ENCODE measurements around the gene DAZAP1. TPM values are rescaled to one million over a fixed set of nuclear protein-coding genes. Genes with fewer than 3 reads are reported as not detected.
A peak's percentile ranks its signal among the peaks of the same experiment; 100 is the strongest.
"Not testable (repeated sequence)": the region's sequence is repeated elsewhere in the genome, so short reads cannot be mapped to it uniquely, and the experiment has no call there.

The DAZAP1 gene
- total RNA-seq, 1 donor from 2014 or later, result 131 TPM

DNA sequence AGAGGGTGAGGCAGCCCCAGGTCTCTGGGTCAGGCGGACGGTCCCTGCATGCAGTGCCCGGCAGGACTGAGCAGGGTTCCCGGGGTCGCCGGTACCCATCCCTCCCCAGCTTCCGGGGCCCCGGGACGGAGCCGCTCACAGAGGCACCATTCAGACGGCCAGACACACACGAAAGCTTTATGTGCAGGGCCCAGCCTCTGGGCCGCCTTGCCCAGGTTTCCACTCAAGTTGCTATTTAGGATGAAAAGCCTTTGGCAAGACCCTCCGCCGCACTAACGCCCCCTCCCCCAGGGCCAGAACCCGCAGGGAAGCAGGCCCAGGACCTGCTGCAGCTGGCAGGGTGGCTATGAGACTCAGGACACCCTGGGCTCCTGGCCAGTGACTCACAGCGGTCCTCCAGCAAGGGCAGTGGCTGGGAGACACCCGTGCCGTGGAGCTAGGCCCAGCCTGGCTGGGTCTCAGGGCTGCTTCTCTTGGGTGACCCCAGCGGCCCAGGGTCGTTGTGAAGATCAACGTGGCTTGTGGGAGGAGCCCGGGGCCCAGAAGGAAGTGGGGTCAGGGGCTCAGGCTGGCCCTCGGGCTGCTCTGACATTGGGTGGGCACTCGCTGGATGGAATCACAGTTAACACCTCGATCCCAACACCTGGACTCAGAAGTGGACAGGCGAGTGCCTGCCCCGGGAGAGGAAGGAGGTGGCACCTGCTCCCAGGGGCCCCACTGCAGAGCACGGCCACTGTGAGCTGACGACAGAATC is 66.8 kb downstream of the DAZAP1 start:
- TF ChIP-seq, protein P1, sequence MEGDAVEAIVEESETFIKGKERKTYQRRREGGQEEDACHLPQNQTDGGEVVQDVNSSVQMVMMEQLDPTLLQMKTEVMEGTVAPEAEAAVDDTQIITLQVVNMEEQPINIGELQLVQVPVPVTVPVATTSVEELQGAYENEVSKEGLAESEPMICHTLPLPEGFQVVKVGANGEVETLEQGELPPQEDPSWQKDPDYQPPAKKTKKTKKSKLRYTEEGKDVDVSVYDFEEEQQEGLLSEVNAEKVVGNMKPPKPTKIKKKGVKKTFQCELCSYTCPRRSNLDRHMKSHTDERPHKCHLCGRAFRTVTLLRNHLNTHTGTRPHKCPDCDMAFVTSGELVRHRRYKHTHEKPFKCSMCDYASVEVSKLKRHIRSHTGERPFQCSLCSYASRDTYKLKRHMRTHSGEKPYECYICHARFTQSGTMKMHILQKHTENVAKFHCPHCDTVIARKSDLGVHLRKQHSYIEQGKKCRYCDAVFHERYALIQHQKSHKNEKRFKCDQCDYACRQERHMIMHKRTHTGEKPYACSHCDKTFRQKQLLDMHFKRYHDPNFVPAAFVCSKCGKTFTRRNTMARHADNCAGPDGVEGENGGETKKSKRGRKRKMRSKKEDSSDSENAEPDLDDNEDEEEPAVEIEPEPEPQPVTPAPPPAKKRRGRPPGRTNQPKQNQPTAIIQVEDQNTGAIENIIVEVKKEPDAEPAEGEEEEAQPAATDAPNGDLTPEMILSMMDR (IDR thresholded peaks at IDR 0.05; ENCODE audit: unreplicated experiment), result no peak
- no peak overlapping the region for H3K4me3 Mint-ChIP-seq
- DNase-seq (ENCODE audit: low spot score in 2 of 2, unreplicated experiment in 2 of 2), result no peak
- H3K27me3 Mint-ChIP-seq (ENCODE audit: low read depth), result peaks cover 39% of the 10 kb centered on the region
- no peaks in the 10 kb centered on the region for H3K36me3 Mint-ChIP-seq
- peaks cover 10% of the 10 kb centered on the region for H3K4me1 Mint-ChIP-seq
- no peaks in the 10 kb centered on the region for H3K9me3 Mint-ChIP-seq
- no peak overlapping the region for H3K27ac Mint-ChIP-seq

DNA sequence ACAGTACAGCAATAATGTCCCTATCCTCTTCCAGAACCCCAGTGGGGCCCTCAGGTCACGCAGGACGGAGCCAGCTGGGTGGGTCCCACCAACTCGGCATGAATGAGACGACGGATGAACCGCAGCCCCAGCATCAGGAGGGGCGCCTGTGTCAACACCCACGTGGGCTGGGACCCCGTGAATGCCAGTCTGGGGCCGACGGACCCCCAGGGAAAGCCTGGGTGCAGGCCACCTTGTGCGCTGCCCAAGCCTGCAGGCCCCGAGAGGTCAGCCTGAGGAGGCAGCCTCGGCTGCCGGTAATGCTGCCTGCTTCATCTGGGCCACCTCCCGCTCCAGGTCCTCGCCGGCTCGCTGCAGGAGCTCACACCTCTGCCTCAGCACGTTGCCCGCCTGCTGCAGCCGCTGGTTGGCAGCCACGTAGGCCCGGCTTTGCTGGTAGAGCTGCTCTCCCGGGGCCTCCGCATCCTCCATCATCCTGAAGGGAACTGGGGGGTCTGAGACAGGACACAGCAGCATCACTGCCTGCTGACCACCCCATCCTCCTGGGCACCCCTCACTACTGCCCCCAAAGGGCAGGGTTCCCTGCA is 67.5 kb downstream of the DAZAP1 start:
- Mint-ChIP-seq H3K4me3 (no peak overlapping the region), H3K36me3 (no peaks in the 10 kb centered on the region), H3K27ac (no peak overlapping the region), H3K27me3 (ENCODE audit: low read depth) (peaks cover 39% of the 10 kb centered on the region), H3K4me1 (peaks cover 11% of the 10 kb centered on the region), H3K9me3 (no peaks in the 10 kb centered on the region)
- TF ChIP-seq, protein P1 (IDR thresholded peaks at IDR 0.05; ENCODE audit: unreplicated experiment), result no peak
- DNase-seq (ENCODE audit: low spot score in 2 of 2, unreplicated experiment in 2 of 2), result no peak

DNA sequence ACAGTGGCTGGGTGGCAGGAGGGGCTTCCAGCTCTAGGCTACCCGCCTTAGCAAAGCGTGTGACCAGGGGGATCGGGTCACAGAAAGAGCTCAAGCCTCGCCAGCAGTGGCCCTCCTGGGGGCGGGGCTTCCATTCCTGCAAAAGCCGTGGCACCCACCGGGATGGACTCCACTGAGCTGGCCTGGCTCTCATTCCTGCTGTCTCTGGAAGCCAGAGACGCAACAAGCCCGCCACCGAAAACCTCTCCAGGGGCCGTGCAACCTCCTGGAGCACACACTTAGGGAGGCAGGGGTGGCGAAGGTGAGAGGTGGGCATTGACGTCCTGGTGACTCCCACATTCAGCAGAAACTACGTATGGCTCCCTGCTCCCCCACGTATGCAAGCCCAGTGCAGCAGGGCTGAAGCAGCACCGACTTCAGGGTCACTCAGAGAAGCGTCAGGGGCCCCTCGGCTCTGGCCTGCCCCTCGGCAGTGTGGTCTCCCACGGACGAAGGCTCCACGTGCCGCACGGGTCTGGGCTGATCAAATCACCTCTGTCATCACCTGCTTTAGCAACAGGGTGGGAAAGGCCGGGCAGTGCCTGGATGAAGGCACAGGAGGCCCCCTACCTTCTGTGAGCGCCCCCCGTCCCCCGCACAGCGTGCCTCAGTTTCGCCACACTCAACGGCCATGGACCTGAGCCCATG is 68.5 kb downstream of the DAZAP1 start:
- H3K4me3 Mint-ChIP-seq, result no peak overlapping the region
- H3K27me3 Mint-ChIP-seq (ENCODE audit: low read depth), result peaks cover 29% of the 10 kb centered on the region
- DNase-seq (ENCODE audit: low spot score in 2 of 2, unreplicated experiment in 2 of 2), result no peak
- H3K9me3 Mint-ChIP-seq, result no peaks in the 10 kb centered on the region
- H3K36me3 Mint-ChIP-seq, result no peaks in the 10 kb centered on the region
- H3K4me1 Mint-ChIP-seq, result peaks cover 6% of the 10 kb centered on the region
- TF ChIP-seq, protein P1 (IDR thresholded peaks at IDR 0.05; ENCODE audit: unreplicated experiment), result no peak
- no peak overlapping the region for H3K27ac Mint-ChIP-seq

DNA sequence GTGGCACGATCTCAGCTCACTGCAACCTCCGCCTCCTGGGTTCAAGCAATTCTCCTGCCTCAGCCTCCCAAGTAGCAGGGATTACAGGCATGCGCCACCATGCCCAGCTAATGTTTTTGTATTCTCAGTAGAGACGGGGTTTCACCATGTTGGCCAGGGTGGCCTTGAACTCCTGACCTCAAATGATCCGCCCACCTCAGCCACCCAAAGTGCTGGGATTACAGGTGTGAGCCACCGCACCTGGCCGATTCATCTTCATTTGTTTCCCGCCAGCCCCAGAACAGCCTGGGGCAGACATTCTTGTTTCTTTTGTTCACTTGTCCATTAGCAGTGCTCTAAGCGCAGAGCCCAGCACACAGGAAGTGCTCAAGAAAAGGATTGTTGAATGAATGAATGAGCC is 69.7 kb downstream of the DAZAP1 start:
- not testable (repeated sequence) for H3K27ac Mint-ChIP-seq; H3K4me1 Mint-ChIP-seq; DNase-seq (ENCODE audit: low spot score in 2 of 2, unreplicated experiment in 2 of 2); H3K36me3 Mint-ChIP-seq; H3K9me3 Mint-ChIP-seq
- H3K4me3 Mint-ChIP-seq, result peak overlapping the region; percentile 39
- peaks cover 18% of the 10 kb centered on the region for H3K27me3 Mint-ChIP-seq (ENCODE audit: low read depth)

DNA sequence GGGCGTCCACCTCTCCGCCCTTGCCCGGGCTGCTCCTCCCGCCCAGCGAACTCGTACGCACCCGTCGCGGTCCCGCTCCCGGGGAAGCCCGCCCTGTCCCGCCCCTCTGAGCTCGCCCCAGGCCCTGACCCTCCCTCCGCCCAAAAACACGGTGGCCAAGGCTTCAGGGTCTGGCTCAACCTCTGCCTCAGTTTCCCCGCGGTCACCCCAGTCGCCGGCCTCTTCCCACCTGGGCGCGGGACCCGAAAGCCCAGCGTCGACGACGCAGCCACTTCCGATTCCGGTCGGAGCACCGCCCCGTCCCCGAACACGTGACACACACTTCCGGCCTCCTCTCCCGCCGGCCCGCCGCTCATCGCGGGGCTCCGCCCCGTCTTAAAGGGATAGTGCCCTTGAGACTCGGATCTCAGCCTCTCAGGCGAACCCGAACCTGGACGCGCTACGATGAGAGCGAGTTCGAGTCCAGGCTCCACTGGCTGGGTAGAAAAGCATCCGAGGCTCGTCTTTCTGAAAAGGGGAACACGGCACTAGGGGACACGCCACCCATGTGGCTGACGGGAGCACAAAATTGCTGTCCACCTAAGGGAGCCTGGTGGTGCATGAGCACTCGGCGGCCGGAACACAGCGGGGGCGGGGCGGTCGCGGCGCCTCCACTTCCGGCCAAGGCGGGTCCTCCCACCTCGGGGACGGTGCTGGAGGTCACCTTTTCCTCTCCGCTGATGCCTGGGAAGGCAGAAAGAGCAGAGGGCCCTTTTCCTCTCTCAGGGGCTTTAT is 71.7 kb downstream of the DAZAP1 start, which contains the start of gene C19orf25:
TSS of gene C19orf25 (minus strand) at position 282 of the 774 bp plus-strand sequence. CDS start 312 bp downstream, outside the sequence.
- Mint-ChIP-seq H3K4me1 (peaks cover 4% of the 10 kb centered on the region), H3K4me3 (peak within 1 kb of the TSS; percentile 95), H3K36me3 (peaks cover 2% of the 10 kb centered on the region), H3K27ac (peak within 1 kb of the TSS; percentile 94), H3K9me3 (no peaks in the 10 kb centered on the region), H3K27me3 (ENCODE audit: low read depth) (peaks cover 2% of the 10 kb centered on the region)
- TF ChIP-seq, protein P1 (IDR thresholded peaks at IDR 0.05; ENCODE audit: unreplicated experiment), result no peak
- DNase-seq (ENCODE audit: low spot score in 2 of 2, unreplicated experiment in 2 of 2), result peak; percentile 86 to 93
